ENCODE results near the gene ZC3H4. TPM values are rescaled to one million over a fixed set of nuclear protein-coding genes. Genes with fewer than 3 reads are reported as not detected.

ZC3H4 gene
- total and polyA plus RNA-seq, 7 donors = 5.4 to 25.3 (median 20.4) TPM

DNA sequence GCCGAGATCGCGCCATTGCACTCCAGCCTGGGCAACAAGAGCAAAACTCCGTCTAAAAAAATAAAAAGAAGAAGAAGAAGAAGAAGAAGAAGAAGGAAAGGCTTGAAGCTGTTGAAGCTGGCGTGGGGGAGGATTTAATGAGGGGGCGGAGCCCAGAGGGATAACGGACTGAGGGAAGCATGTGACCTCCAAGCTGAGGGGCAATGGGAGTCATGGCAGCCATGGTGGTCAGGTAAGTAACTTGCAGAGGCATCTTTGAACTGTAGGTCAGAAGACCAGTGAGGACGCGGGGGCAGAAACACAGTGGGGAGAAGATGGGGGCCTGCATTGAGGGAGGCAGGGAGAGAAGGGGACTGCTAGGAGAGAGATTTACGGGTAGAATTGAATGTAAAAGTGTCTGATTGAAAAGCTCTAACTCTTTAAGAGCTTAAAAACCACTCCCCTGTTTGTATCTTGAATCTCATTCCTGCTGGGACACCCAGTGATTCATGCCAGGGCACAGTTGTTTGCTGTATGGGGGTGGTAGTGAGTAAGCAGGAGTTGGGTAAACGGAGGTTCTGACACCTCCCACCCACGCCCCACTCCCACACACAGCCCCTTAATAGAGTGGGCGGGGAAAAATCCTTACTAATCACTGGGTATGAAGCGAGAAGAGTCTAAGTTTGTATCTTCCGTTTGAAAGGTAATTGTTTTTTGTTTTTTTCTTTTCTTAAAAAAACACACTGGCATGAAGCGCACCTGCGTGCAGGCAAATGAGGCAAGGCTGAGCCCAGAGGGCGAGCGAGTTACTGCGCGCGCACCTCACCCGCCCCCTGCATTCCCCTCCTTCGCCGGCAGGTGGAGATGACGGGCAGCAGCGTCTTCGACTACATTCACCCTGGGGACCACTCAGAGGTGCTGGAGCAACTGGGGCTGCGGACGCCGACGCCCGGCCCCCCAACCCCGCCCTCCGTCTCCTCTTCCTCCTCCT is 78.2 kb downstream of the ZC3H4 start:
- DNase-seq = peak; percentile 90
- intact Hi-C loops (cut with DNase I) = loop anchor here (5.0 kb wide), 1 partner anchor 92 kb away; no protein-coding TSS in a partner anchor
- Histone ChIP-seq H3K27ac (peak overlapping the region; percentile 47 to 73 (median 62)), H3K9me3 (no peaks in the 10 kb centered on the region), H3K36me3 (no peaks in the 10 kb centered on the region), H3K4me3 (peak overlapping the region; percentile 21 to 51 (median 46)), H3K4me1 (peaks cover 0 to 15% (median 9%) of the 10 kb centered on the region in 4 donors), H3K27me3 (peaks cover 0 to 31% (median 19%) of the 10 kb centered on the region in 3 donors)
- 4 to 8% methylated on average over 35 of the region's 35 CpGs for WGBS, 2 donors
- TF ChIP-seq EP300 (IDR thresholded peaks at IDR 0.05) (no peak), POLR2AphosphoS5 (IDR thresholded peaks at IDR 0.05) (peak in 2 of 4 donors; percentile 19 to 49), POLR2A (IDR thresholded peaks at IDR 0.05) (no peak)
- TF ChIP-seq, protein P1, sequence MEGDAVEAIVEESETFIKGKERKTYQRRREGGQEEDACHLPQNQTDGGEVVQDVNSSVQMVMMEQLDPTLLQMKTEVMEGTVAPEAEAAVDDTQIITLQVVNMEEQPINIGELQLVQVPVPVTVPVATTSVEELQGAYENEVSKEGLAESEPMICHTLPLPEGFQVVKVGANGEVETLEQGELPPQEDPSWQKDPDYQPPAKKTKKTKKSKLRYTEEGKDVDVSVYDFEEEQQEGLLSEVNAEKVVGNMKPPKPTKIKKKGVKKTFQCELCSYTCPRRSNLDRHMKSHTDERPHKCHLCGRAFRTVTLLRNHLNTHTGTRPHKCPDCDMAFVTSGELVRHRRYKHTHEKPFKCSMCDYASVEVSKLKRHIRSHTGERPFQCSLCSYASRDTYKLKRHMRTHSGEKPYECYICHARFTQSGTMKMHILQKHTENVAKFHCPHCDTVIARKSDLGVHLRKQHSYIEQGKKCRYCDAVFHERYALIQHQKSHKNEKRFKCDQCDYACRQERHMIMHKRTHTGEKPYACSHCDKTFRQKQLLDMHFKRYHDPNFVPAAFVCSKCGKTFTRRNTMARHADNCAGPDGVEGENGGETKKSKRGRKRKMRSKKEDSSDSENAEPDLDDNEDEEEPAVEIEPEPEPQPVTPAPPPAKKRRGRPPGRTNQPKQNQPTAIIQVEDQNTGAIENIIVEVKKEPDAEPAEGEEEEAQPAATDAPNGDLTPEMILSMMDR (IDR thresholded peaks at IDR 0.05) = peak; percentile 81 to 100 (median 94)

DNA sequence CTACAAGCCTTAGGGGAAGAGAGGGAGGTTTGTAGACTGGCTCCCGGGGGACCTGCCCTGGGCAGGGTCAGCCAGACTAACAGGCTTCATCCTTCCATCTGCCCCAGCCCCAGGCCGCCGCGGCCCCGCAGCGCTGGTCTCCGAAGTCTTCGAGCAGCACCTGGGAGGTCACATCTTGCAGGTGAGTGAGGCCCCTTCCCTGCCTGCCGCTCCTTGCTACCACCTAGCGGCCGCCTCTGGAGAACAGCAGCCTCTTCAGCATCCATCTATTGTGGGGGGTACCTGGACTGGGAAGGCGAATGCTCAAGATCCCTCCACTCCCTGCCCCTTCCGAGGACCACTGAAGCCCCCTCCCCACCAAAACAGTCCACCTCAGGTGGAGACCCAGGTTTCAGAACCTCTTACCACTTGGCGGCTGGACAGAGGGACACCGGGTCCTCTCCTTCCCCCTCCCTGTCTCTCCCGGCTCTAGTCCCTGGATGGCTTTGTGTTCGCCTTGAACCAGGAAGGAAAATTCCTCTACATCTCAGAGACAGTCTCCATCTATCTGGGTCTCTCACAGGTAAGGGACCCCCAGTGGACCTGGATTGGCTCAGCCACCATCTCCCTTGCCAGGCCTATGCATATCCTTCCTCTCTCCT is 81.3 kb downstream of the ZC3H4 start:
- no peak for DNase-seq
- 11 to 18% methylated on average over 17 of the region's 17 CpGs for WGBS, 2 donors
- H3K36me3 ChIP-seq = no peaks in the 10 kb centered on the region
- intact Hi-C loops (cut with DNase I) = no loop called here
- H3K27me3 ChIP-seq = peaks cover 10 to 58% (median 28%) of the 10 kb centered on the region in 3 donors
- no peak for TF ChIP-seq EP300 (IDR thresholded peaks at IDR 0.05)
- TF ChIP-seq, protein P1 (IDR thresholded peaks at IDR 0.05) = peak; percentile 48 to 79 (median 62)
- no peak for TF ChIP-seq POLR2AphosphoS5 (IDR thresholded peaks at IDR 0.05)
- TF ChIP-seq POLR2A (IDR thresholded peaks at IDR 0.05) = no peak
- no peak overlapping the region for H3K27ac ChIP-seq
- peaks cover 0 to 15% (median 9%) of the 10 kb centered on the region in 4 donors for H3K4me1 ChIP-seq
- H3K9me3 ChIP-seq = no peaks in the 10 kb centered on the region
- H3K4me3 ChIP-seq = no peak overlapping the region

GRCh38 chr19:47028195-47028601 is 85.4 kb downstream of the ZC3H4 start:
- Histone ChIP-seq H3K9me3 (no peaks in the 10 kb centered on the region), H3K36me3 (no peaks in the 10 kb centered on the region), H3K4me1 (peaks cover 0 to 2% (median 0%) of the 10 kb centered on the region in 4 donors), H3K27ac (no peak overlapping the region), H3K27me3 (peaks cover 24 to 85% (median 65%) of the 10 kb centered on the region in 3 donors), H3K4me3 (no peak overlapping the region)
- DNase-seq = no peak
- intact Hi-C loops (cut with DNase I) = no loop called here
- TF ChIP-seq POLR2AphosphoS5 (IDR thresholded peaks at IDR 0.05) = no peak
- TF ChIP-seq, protein P1 (IDR thresholded peaks at IDR 0.05) = no peak
- TF ChIP-seq EP300 (IDR thresholded peaks at IDR 0.05) = no peak
- no peak for TF ChIP-seq POLR2A (IDR thresholded peaks at IDR 0.05)
- WGBS, 2 donors = 13 to 17% methylated on average over 14 of the region's 14 CpGs

DNA sequence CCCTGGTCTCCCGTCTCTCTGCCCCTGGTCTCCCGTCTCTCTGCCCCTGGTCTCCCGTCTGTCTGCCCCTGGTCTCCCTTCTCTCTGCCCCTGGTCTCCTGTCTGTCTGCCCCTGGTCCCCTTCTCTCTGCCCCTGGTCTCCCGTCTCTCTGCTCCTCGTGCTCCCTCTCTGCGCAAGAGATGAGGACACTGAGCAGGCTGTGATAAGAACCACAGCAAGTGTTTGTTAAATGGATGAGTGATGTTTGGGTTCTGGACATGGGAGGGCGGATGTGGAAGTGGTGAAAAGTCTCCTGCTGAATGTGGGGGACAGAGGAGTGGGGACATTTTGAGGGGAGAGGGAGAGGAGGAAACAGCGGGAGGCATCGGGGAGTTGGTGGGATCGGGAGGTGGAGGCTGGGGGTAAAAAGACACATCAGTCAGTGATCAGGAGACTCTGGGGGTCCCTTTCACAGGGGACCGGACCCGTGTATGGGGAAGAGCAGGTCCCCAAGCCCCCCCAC is 85.9 kb downstream of the ZC3H4 start:
- no peak for DNase-seq
- Histone ChIP-seq H3K27me3 (peaks cover 30 to 85% (median 67%) of the 10 kb centered on the region in 3 donors), H3K9me3 (no peaks in the 10 kb centered on the region), H3K4me1 (peaks cover 0 to 5% (median 0%) of the 10 kb centered on the region in 4 donors), H3K4me3 (no peak overlapping the region), H3K36me3 (no peaks in the 10 kb centered on the region), H3K27ac (no peak overlapping the region)
- WGBS, 2 donors = 28 to 30% methylated on average over 12 of the region's 12 CpGs
- TF ChIP-seq POLR2AphosphoS5 (IDR thresholded peaks at IDR 0.05) = no peak
- TF ChIP-seq, protein P1 (IDR thresholded peaks at IDR 0.05) = no peak
- TF ChIP-seq EP300 (IDR thresholded peaks at IDR 0.05) = no peak
- intact Hi-C loops (cut with DNase I) = no loop called here

Measured in sigmoid colon (tissue), 7 donors.